Globus pallidus (tissue), 1 donor: ENCODE measurements around the gene CLDND2.

Experiments
- DNase-seq: peaks from one replicate; pipeline ENCODE4 v3.0.0-alpha.2; 2015; ENCODE audit warnings: low spot score

Gene CLDND2

GRCh38 chr19:51354103-51354741, 14.6 kb downstream of the CLDND2 start:
- DNase-seq: peak; percentile 18

DNA sequence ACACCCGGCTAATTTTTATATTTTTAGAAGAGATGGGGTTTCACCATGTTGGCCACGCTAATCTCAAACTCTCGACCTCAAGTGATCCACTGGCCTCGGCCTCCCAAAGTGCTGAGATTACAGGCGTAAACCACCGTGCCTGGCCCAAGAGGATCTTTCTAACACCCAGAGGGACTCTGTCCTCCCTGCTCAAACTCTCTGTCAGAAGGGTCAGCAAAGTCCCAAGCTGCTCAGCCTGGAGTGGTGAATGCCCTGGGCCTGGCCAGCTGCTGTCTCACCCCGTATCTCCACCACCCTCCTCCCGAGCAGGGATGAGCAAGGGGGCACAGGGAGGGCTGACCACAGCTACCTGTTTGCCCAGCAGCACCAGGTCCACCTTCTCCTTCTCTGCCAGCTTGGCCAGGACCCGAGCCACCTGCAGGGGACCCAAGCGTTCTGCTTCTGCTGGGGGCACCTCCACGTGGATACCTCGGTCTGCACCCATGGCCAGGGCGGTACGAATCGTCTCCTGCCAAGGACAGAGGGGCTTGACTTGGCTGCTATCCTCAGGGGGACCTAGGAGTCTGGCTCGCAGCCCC, 15.9 kb downstream of the CLDND2 start:
- no peak for DNase-seq

DNA sequence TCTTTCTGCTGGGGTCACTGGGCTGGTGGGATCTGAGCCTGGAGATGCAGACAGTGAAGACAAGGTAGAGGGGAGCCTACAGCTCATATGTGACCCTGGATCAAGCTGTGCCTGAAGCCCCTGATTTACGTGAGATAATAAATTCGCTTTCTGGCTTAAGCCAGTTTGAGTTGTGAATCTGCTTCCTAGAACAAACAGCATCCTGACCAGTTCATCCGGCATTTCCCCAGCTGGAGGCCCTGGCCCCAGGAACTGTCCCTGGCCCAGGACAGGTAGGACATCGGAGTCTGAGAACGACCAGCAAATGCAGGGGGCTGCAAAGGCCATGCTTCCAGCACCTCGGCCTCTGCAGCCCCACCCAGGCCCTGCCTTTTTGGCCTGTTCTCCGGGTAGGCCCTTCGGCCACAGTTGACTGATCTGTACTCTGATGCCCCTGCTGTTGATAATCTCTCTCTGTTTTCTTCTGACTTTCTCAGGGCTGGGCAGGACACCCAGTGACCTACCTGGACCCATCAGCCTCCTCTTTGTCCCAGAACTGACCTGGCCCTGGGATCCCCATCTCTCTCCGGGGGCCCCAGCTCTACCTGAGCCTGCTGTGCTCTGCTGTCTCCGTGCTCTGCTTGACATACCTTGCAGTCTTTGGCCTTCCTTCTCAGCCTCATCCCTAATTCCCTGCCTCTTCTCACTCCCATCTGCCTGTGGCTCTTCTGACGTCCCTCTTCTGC, 17.4 kb downstream of the CLDND2 start:
- DNase-seq: no peak

DNA sequence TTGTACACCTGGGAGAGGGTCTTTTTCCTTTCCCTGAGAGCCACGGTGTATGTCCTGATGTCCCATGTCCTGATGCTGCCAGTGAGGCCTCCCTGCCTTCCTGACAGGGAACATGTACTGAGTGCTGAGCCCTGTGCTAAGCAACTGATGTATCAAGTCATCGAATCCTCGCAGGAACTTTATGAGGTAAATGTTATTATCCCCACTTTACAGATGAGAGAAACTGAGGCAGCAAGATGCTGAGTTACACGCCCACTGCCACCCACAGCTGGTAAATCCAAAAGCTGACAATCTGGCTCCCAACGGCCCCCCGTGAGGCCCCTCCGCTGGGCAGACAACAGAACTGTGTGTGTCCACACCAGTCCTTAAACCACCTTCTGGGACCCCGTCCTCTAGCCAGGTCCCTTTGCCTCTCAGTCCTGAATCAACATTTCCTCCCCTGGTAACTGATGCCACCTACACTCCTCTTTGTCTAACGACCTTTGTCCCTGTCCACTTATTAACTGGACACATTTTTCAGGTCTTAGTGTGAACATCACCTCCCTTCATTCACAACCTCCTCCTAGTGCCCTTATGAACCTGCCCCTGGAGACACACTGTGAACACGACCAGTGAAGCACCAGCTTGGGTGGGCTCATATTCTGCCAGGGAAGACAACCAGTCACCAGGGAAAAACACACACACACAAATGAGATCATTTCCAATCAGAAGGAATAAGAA, 21.4 kb downstream of the CLDND2 start:
- no peak for DNase-seq

DNA sequence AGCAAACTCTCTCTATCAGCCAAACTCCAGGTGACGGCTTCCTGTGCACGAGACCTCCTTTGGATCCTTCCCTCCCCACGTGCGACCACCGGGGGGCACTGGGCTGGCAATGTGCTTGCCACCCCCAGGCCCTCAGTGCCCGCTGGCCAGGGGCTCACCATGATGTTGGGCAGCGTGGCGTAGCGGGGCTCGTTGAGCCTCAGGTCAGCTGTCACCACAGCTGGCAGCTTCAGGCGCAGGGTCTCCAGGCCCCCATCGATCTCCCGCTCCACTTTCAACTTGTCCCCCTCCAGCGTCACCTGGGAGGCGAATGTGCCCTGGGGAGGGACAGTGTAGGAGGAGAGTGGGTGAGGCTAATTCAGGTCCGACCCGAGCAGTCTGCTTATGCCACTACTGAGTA, 22.1 kb downstream of the CLDND2 start:
- no peak for DNase-seq

DNA sequence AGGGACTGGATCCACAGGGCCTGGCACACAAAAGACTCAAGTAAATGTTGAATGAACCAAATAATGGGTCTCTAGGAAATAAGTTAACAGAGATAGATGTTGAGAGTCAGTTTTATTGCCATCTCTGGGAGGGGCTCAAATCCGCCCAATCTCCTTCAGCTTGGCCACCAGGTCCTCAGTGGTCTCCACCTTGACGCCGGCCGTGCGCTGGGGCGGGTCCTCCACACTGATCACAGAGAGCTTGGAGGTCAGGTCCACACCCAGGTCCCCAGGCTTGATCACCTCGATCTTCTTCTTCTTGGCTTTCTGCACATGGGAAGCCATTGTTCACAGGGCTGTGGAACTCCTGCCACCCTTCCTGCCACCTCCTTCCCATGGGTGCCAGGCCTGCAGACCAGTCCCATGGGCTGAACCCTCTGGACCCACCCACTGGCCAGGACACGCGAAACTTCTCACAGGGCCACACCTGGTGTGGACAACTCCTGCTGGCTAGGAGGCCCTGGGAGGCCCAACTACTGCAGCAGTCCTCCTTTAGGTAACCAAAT, 23.7 kb downstream of the CLDND2 start:
- DNase-seq: no peak

GRCh38 chr19:51342631-51343569, 25.9 kb downstream of the CLDND2 start:
- no peak for DNase-seq

DNA sequence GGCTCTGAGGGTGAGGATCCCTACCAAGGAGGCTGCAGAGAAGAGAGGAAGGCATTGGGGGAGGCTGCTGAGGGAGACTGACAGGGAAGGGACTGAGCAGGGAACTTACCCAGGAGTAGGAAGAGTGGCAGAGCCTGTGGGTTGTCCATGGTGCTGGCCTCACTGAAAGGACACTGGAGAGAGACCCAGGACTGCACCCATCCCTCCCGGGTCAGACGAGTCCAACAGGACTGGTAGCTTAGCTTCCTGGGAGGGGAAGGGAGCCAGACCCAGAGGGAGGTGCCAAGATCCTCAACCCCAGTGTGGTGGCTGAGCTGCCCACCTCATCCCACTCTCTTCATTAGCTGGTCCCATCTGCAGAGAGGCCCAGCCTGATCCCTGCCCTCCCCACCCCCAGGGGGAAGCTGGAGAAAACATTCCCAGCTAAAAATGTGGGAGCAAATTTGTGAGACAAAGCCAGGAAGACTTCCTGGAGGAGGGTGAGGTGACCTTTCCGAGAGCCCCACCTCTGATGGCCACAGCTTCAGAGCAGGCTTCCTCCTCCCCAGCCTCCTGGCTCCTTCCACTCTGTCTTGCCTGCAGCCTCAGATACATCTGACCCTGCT, 26.7 kb downstream of the CLDND2 start, which contains the start of gene VSIG10L:
TSS of gene VSIG10L (minus strand) at position 164 of the 605 bp plus-strand sequence. CDS start at position 149, 15 bp downstream.
- DNase-seq: no peak

- DNase-seq: no peak
These were observed 27.7 kb downstream of the CLDND2 start for GRCh38 chr19:51341066-51341465.

- DNase-seq: peak; percentile 91
These were observed 28.8 kb downstream of the CLDND2 start for GRCh38 chr19:51339687-51340656.

GRCh38 chr19:51339313-51339686, 29.5 kb downstream of the CLDND2 start:
- peak; percentile 15 for DNase-seq

GRCh38 chr19:51338563-51339312, 30.1 kb downstream of the CLDND2 start:
- peak; percentile 54 for DNase-seq

DNA sequence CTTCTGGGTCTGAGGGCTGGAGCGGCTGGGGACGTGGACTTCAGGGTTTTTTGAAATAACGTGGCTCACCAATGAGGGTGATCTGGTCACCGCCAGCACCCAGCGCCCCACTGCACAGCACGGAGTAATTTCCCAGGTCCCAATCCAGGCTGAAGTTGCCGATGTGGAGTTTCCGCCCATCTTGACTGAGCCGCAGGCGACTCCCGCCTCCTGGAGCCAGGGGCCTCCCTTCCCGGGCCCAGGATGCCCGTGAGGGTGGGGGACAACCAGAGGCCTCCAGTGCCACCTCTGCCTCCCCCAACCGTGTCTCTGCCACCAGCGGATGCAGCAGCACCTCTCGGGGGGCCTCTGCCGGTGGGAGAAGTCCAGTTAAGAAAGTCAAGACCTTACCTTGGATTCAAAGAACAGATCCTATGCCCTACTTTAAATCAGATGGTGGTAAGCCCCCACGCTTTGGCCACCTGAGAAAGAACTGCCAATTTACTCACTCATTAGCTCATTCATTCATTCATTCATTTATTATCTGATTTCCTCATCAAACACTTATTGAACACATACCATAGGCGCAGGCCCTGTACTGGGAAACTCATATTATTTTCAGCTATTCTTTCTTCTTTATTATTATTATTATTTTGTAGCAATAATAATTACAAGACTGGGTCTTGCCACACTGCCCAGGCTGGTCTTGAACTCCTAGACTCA, 30.8 kb downstream of the CLDND2 start:
- DNase-seq: no peak

DNA sequence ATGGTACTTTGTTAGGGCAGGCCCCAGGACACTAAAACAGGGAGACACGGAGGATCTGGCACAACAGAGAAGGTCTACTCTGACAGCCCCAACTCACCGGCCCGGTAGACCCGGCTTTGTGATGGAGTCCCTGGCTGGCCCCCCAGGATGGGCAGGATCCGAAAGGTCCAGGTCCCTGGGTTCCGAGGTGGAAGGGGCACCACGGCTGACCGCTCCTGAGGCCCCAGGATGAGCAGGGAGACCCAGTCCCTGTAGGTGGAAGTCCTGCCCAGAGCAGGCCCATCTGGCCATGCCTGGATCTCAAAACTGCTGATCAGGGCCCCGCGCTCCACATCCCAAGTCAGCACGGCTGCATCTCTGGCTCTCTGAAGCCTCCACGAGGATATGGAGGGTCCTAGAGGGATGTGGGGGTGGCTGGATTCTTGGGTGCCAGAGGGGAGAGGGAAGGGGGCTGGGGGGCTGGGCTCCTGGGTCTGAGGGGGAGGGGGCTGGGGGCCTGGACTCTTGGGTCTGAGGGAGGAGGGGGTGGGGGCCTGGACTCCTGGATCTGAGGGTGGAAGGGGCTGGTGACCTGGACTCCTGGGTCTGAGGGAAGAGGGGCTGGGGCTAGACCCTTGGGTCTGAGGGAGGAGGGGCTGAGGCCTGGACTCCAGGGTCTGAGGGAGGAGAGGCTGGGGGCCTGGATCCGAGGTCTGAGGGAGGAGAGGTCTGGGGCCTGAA, 31.5 kb downstream of the CLDND2 start:
- no peak for DNase-seq

- no peak for DNase-seq
These were observed 34.9 kb downstream of the CLDND2 start for GRCh38 chr19:51333836-51334460.

GRCh38 chr19:51331716-51332115, 37.1 kb downstream of the CLDND2 start:
- DNase-seq: no peak

DNA sequence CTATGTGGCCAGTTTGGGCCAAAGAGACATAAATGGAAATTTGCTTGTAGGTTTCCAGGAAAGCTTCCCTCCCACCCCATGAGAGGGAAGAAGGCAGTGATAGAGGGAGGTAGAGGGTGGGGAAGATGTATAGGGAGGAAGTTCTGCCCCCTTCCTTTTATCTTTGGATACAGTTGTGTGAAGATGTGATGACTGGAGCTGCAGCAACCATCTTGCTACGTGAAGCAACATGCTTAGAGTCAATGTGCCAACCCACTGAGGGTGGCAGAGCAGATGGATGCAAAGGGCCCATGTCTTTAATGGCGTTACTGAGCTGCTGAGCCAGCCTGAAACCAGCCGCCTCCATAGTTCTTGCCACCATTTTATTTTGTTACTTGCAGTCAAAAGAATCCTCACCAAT, 37.6 kb downstream of the CLDND2 start:
- DNase-seq: no peak
